ENCODE data around the gene PGM2. TPM values are rescaled to one million over a fixed set of nuclear protein-coding genes. Genes with fewer than 3 reads are reported as not detected.

Gene PGM2
- 13.7 to 14.8 TPM (median 13.9 TPM) in 5 replicates for total RNA-seq (2022; extraction: Qiagen RNA extraction)

DNA sequence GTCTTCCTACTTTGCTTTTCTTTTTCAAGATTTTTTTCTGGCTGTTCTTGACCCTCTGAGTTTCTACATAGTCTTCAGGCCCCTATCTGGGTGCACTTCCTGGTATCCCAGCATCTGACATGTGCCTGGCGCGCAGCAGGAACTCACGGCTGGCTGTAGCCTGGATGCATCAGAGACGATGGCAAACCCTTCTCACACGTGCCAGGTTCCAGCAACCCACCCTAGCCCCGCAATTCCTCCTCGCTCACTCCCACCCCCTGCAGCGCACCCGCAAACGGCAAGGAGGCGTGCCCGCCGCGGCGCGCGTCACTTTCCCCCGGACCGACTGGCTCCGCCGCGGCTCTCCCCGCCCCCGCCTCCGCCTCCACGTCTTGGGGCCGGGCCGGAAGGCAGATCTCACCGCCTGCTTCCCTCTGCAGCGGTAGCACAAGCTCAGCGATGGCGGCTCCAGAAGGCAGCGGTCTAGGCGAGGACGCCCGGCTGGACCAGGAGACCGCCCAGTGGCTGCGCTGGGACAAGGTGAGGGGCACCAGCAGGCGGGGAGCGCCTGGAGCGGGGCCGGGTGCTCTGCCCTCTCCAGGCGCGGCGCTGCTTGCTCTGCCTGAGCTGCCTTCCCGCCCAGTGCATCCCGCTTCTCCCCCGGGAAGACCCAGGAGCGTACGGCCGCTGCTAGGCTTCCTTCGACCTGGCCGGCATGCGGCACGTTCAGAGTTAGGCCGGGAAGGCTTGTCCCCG lies at the start of gene PGM2:
TSS of gene PGM2 (plus strand) at position 392 of the 735 bp plus-strand sequence. CDS start at position 439, 47 bp downstream.

DNA sequence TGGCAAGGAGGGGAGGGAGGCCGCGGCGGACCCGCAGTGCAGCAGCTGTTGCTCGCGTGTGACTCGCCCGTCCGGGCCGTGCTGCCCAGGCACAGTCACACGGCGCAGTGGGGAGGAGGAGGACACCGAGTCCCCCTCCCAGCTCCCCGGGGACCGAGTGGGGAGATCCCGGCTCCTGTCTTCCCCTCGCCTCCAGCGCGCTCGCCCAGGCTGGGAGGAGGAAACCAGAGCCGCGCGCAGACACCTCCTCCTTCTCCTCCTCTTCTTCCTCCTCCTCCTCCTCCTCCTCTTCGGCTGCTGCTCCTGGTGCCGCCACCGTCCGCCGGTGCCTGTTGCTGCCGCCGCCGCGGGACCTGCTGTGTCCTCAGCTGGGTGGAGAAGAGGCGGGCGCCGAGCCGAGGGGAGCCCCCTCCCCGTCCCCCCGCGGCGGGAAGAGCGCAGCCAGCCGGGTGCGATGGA lies 64.3 kb downstream of the PGM2 start, which contains the start of gene TBC1D1:
TSS of gene TBC1D1 (plus strand) at position 284 of the 459 bp plus-strand sequence. CDS start 11,012 bp downstream, outside the sequence.

Other genes starting within 250 kb of the PGM2 start
- 4.3 to 7.2 TPM (median 5.4 TPM) in 5 replicates for gene RELL1, start 140.3 kb upstream of the PGM2 start, total RNA-seq (2022; extraction: Qiagen RNA extraction)
- gene TBC1D1, start 64.4 kb downstream of the PGM2 start, total RNA-seq (2022; extraction: Qiagen RNA extraction), result 21.4 to 27.2 TPM (median 24.2 TPM) in 5 replicates
- gene PTTG2, start 133.7 kb downstream of the PGM2 start, total RNA-seq (2022; extraction: Qiagen RNA extraction), result not detected in 5 replicates